8988T (cell line): ENCODE results near the gene EPC1.
"Not testable (repeated sequence)": the region's sequence is repeated elsewhere in the genome, so short reads cannot be mapped to it uniquely, and the experiment has no call there.

ENCODE experiments used
- DNase-seq: peaks from one replicate; pipeline ENCODE4 v3.0.0; 2011

Gene EPC1

DNA sequence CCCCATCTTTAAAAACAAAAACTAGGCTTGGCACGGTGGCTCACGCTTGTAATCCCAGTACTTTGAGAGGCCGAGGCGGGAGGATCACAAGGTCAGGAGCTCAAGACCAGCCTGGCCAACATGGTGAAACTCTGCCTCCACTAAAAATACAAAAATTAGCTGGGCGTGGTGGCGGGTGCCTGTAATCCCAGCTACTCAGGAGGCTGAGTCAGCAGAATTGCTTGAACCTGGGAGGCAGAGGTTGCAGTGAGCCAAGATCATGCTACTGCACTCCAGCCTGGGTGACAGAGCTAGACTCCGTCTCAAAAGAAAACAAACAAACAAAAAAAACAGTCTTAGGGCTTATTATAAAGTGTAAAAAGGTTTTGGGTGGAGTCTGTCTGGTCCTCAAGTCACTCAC is 117.2 kb downstream of the EPC1 start:
- DNase-seq: not testable (repeated sequence)

- DNase-seq: no peak
Measured at GRCh38 chr10:32229170-32229569, 117.8 kb downstream of the EPC1 start.

- no peak for DNase-seq
Measured at GRCh38 chr10:32227802-32228201, 119.2 kb downstream of the EPC1 start.

GRCh38 chr10:32226624-32227023 is 120.3 kb downstream of the EPC1 start:
- DNase-seq: no peak

- DNase-seq: no peak
Measured at GRCh38 chr10:32225976-32226375, 121.0 kb downstream of the EPC1 start.

GRCh38 chr10:32222376-32222775 is 124.6 kb downstream of the EPC1 start:
- DNase-seq: not testable (repeated sequence)

- DNase-seq: not testable (repeated sequence)
Measured at GRCh38 chr10:32219156-32219555, 127.8 kb downstream of the EPC1 start.

DNA sequence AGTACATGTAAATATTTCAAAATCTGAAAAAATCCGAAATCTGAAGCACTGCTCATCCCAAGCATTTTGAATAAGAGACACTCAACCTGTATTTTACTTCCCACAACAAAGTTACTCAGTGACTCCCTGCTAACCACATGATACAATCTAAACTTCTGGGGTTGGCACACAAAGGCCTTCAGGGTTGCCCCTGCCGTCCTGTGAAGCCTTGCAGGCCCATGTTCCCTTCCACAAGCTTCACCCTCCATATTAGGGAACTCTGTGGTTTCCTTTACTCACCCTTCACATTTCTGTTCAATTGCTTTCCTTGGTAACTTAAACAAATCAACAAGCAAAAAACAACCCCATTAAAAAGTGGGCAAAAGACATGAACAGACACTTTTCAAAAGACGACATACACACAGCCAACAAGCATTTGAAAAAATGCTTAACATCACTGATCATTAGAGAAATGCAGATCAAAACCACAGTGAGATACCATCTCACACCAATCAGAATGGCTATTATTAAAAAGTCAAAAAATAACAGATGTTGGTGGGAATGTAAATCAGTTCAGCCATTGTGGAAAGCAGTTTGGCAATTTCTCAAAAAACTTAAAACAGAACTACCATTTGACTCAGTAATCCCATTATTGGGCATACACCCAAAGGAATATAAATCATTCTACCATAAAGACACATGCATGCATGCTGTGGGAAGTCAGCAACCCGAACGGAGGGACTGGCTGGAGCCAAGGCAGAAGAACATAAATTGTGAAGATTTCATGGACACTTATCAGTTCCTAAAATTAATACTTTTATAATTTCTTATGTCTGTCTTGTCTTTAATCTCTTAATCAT is 128.5 kb downstream of the EPC1 start:
- not testable (repeated sequence) for DNase-seq
